Endodermal cell (in vitro differentiated cells): Measurements from ENCODE around the gene PPP1R14B. TPM values are rescaled to one million over a fixed set of nuclear protein-coding genes. Genes with fewer than 3 reads are reported as not detected.

Experiments
- DNase-seq: peaks from one replicate; pipeline ENCODE4 v3.0.0-alpha.2; 2017
- H3K27ac ChIP-seq: 2 replicates; pipeline ENCODE4 v1.5.1; 2013; ENCODE audit warnings: mild to moderate bottlenecking, low read depth, low read length, moderate library complexity
- H3K27me3 ChIP-seq: 2 replicates; pipeline ENCODE4 v1.6.1; 2013; ENCODE audit warnings: mild to moderate bottlenecking, low read length, moderate library complexity; ENCODE audit not compliant: insufficient read depth, control insufficient read depth, poor library complexity, severe bottlenecking
- H3K36me3 ChIP-seq: 2 replicates; pipeline ENCODE4 v1.7.0; 2013; ENCODE audit warnings: mild to moderate bottlenecking, low read length, moderate library complexity; ENCODE audit not compliant: control insufficient read depth, insufficient read depth
- H3K4me1 ChIP-seq: one replicate; pipeline ENCODE4 v1.7.0; 2013; ENCODE audit warnings: low read length; ENCODE audit not compliant: control insufficient read depth, insufficient read depth
- H3K4me3 ChIP-seq: 2 replicates; pipeline ENCODE4 v1.5.1; 2013; ENCODE audit warnings: mild to moderate bottlenecking, low read length, moderate library complexity
- H3K9ac ChIP-seq: 2 replicates; pipeline ENCODE4 v1.6.1; 2013; ENCODE audit warnings: mild to moderate bottlenecking, low read length, moderate library complexity; ENCODE audit not compliant: poor library complexity, severe bottlenecking; ENCODE audit errors: extremely low read depth
- H3K9me3 ChIP-seq: 2 replicates; pipeline ENCODE4 v1.6.1; 2013; ENCODE audit warnings: mild to moderate bottlenecking, low read length, moderate library complexity; ENCODE audit not compliant: control insufficient read depth
- H3K27ac Mint-ChIP-seq: 2 replicates; pipeline ENCODE4 v1.8.0; 2020; ENCODE audit warnings: mixed read lengths
- H3K27me3 Mint-ChIP-seq: 2 replicates; pipeline ENCODE4 v1.8.0; 2021; ENCODE audit warnings: mild to moderate bottlenecking, mixed read lengths; ENCODE audit not compliant: insufficient read depth
- H3K36me3 Mint-ChIP-seq: 2 replicates; pipeline ENCODE4 v1.8.0; 2020; ENCODE audit warnings: low read depth, mixed read lengths
- H3K4me1 Mint-ChIP-seq: 2 replicates; pipeline ENCODE4 v1.8.0; 2020; ENCODE audit warnings: mixed read lengths
- H3K4me3 Mint-ChIP-seq: 2 replicates; pipeline ENCODE4 v1.8.0; 2020; ENCODE audit warnings: mild to moderate bottlenecking, moderate library complexity, mixed read lengths
- H3K9me3 Mint-ChIP-seq: 2 replicates; pipeline ENCODE4 v1.8.0; 2020; ENCODE audit warnings: mild to moderate bottlenecking, mixed read lengths
- CTCF ChIP-seq: fragments of 200-600 bp; sonication (generic); conservative IDR thresholded peaks from 2 replicates; pipeline ENCODE4 v1.5.0; 2021; ENCODE audit warnings: antibody characterized with exemption, mild to moderate bottlenecking
- WGBS, 2 experiments: methylation state at CpG; one replicate each; pipeline versions ENCODE4 v1.1.5 to v1.1.7; 2013; ENCODE audit warnings: missing lambda C conversion rate in 2 of 2, mixed read lengths in 1 of 2; ENCODE audit not compliant: insufficient coverage in 1 of 2, insufficient read length in 1 of 2; 5-methylcytosine and 5-hydroxymethylcytosine counted together
- total RNA-seq, 2 donors: library from RNA; stranded (reverse); fragmentation: NEBNext Ultra II Directional in 1 of 2; extraction: Animal tissue kit (Norgen Biotek cat#: 25700) in 1 of 2; gene quantifications; 2 replicates in 1 of 2; 3 replicates in 1 of 2; pipeline ENCODE4 v1.2.1, GENCODE V29; 2021

The PPP1R14B gene
- total RNA-seq, 2 donors from 2014 or later = 228 to 265 TPM

DNA sequence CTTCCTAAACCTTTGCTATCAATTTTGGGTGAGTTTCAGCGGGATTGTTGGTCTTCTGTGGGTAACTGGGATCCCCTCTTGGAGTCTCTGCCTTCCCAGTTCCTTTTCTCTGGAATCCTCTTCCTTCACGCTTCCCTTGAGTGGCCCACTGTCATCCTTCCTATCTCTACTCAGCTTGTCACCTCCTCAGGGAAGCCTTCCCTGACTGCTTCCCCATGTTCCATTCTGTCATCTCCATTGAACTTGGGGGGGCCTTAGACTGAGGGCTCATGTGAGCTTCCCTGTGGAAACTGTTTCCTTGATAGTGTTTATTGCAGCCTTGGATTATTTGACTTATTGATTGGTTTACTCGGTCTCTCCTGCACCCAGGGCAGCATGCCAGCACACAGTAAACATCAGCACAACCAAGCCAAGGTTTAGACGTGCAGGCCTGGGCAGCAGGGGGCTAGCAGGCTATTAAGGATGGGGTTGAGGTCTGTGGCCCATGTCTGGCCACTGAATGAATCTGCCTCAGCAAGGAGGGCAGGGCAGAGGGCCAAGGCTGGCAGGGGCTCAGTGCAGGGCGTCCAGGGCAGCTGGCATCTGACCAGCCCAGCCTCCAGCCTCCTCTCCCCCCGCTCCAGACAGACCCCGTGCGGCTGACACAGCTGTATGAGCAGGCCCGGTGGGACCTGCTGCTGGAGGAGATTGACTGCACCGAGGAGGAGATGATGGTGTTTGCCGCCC, 28.0 kb downstream of the PPP1R14B start:
- Histone ChIP-seq H3K27ac (no peak overlapping the region), H3K4me1 (no peaks in the 10 kb centered on the region), H3K9ac (no peak overlapping the region), H3K9me3 (no peaks in the 10 kb centered on the region), H3K36me3 (peaks cover 12% of the 10 kb centered on the region), H3K27me3 (no peaks in the 10 kb centered on the region), H3K4me3 (no peak overlapping the region)
- no peaks in the 10 kb centered on the region for H3K27me3 Mint-ChIP-seq
- 93 to 100% methylated on average over 1 to 11 of the region's 11 CpGs for WGBS, 2 experiments
- DNase-seq = no peak
- no peak overlapping the region for H3K4me3 Mint-ChIP-seq
- H3K4me1 Mint-ChIP-seq = no peaks in the 10 kb centered on the region
- no peaks in the 10 kb centered on the region for H3K9me3 Mint-ChIP-seq
- H3K36me3 Mint-ChIP-seq = peaks cover 24% of the 10 kb centered on the region
- no peak overlapping the region for H3K27ac Mint-ChIP-seq
- no peak for TF ChIP-seq CTCF

GRCh38 chr11:64216879-64217278, 29.9 kb downstream of the PPP1R14B start:
- no peak overlapping the region for H3K27ac ChIP-seq
- H3K4me1 Mint-ChIP-seq = no peaks in the 10 kb centered on the region

DNA sequence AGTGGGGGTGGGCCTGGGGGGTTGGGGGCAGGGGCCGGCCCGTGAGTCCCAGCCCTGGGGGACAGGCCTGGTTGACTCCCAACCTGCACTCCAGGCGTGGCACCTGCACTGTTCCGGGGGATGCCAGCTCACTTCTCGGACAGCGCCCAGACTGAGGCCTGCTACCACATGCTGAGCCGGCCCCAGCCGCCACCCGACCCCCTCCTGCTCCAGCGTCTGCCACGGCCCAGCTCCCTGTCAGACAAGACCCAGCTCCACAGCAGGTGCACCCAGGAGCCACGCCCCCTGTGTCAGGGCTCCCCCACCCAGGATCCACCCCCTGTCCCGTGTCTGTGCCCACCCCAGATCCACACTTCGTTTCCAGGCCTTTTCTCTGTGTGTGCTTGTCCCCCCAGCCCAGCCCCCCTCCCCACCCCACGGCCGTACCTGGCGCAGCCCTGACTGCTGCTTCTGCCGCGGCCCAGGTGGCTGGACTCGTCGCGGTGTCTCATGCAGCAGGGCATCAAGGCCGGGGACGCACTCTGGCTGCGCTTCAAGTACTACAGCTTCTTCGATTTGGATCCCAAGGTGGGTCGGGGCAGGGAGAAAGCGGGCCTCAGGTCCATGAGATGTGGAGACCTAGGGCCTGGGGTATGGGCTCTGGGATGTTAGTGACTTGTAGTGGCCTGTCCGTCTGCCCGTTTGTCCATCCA, 35.4 kb downstream of the PPP1R14B start:
- H3K4me1 ChIP-seq = no peaks in the 10 kb centered on the region
- H3K9me3 ChIP-seq = no peaks in the 10 kb centered on the region
- Mint-ChIP-seq H3K27me3 (no peaks in the 10 kb centered on the region), H3K4me1 (no peaks in the 10 kb centered on the region), H3K36me3 (peaks cover 27% of the 10 kb centered on the region), H3K9me3 (no peaks in the 10 kb centered on the region), H3K4me3 (no peak overlapping the region), H3K27ac (no peak overlapping the region)
- WGBS, 2 experiments = 93 to 98% methylated on average over 11 to 30 of the region's 30 CpGs
- H3K4me3 ChIP-seq = no peak overlapping the region
- H3K27ac ChIP-seq = no peak overlapping the region
- H3K27me3 ChIP-seq = no peaks in the 10 kb centered on the region
- no peak for DNase-seq
- TF ChIP-seq CTCF = no peak
- peaks cover 20% of the 10 kb centered on the region for H3K36me3 ChIP-seq
- no peak overlapping the region for H3K9ac ChIP-seq

More at GRCh38 chr11:64216879-64217278, 29.9 kb downstream of the PPP1R14B start:
- Histone ChIP-seq H3K36me3 (peaks cover 16% of the 10 kb centered on the region), H3K9me3 (no peaks in the 10 kb centered on the region), H3K9ac (no peak overlapping the region), H3K27me3 (no peaks in the 10 kb centered on the region), H3K4me1 (no peaks in the 10 kb centered on the region), H3K4me3 (no peak overlapping the region)
- 94 to 95% methylated on average over 6 of the region's 6 CpGs for WGBS, 2 experiments
- Mint-ChIP-seq H3K27me3 (no peaks in the 10 kb centered on the region), H3K9me3 (no peaks in the 10 kb centered on the region), H3K4me3 (no peak overlapping the region), H3K36me3 (peaks cover 31% of the 10 kb centered on the region), H3K27ac (no peak overlapping the region)
- peak; percentile 46 for TF ChIP-seq CTCF
- DNase-seq = no peak
